ENCODE data around the gene PDGFD. TPM values are rescaled to one million over a fixed set of nuclear protein-coding genes. Genes with fewer than 3 reads are reported as not detected.

The PDGFD gene
- total RNA-seq, 1 experiment from 2014 or later = 1.7 TPM

- no peak overlapping the region for H2BK20ac ChIP-seq (ENCODE audit: low read depth, low read length, poor library complexity, severe bottlenecking)
- no peaks in the 10 kb centered on the region for H3K9me3 Mint-ChIP-seq
- TF ChIP-seq CTCF (conservative IDR thresholded peaks at IDR 0.05) = no peak
Measured at GRCh38 chr11:104067534-104067933, 96.4 kb downstream of the PDGFD start.

More at GRCh38 chr11:104067534-104067933, 96.4 kb downstream of the PDGFD start:
- no peak overlapping the region for H3K27ac Mint-ChIP-seq
- H3K27me3 ChIP-seq (ENCODE audit: insufficient read depth, low read length) = no peaks in the 10 kb centered on the region
- H3K56ac ChIP-seq (ENCODE audit: insufficient read length, low read depth, low read length) = no peak overlapping the region
- H2BK120ac ChIP-seq (ENCODE audit: low read depth, low read length, poor library complexity, severe bottlenecking) = no peak overlapping the region
- H2BK12ac ChIP-seq (ENCODE audit: insufficient read length, low read depth, low read length) = no peak overlapping the region
- H3K23me2 ChIP-seq (ENCODE audit: insufficient read length, low read depth, low read length, poor library complexity, severe bottlenecking) = no peaks in the 10 kb centered on the region
- DNase-seq = no peak
- H3K36me3 Mint-ChIP-seq (ENCODE audit: insufficient read depth in 1 of 3, low read depth in 3 of 3) = peaks cover 0 to 2% (median 0%) of the 10 kb centered on the region in 3 experiments; a peak in 1 of 7 replicates
- H3K9me3 ChIP-seq (ENCODE audit: control insufficient read depth, low read depth, low read length) = no peaks in the 10 kb centered on the region
- no peak overlapping the region for H3K27ac ChIP-seq (ENCODE audit: insufficient read length, low read depth, low read length)
- H2BK5ac ChIP-seq (ENCODE audit: insufficient read length, low read length) = no peak overlapping the region
- no peaks in the 10 kb centered on the region for H3K4me1 ChIP-seq (ENCODE audit: insufficient read depth, low read length)
- no peak overlapping the region for H4K8ac ChIP-seq (replicated peaks; ENCODE audit: insufficient read length, low read depth, low read length)
- no peak overlapping the region for H2BK15ac ChIP-seq (ENCODE audit: low read depth, low read length)
- H3K27me3 Mint-ChIP-seq (ENCODE audit: low read depth) = no peaks in the 10 kb centered on the region
- H3K79me2 ChIP-seq (ENCODE audit: insufficient read depth, low read length) = no peaks in the 10 kb centered on the region
- H3T11ph ChIP-seq (ENCODE audit: low read length) = no peak overlapping the region
- H2AK5ac ChIP-seq (ENCODE audit: insufficient read length, low read length) = no peak overlapping the region
- no peaks in the 10 kb centered on the region for H3K79me1 ChIP-seq (ENCODE audit: insufficient read depth, low read depth, low read length, poor library complexity, severe bottlenecking)
- no peak overlapping the region for H2AFZ ChIP-seq (ENCODE audit: low read length)
- H4K91ac ChIP-seq (ENCODE audit: insufficient read length, low read depth, low read length) = no peak overlapping the region
- H3K4me3 Mint-ChIP-seq = no peak overlapping the region
- H3K14ac ChIP-seq (ENCODE audit: insufficient read depth, low read length) = no peak overlapping the region
- H3K4me2 ChIP-seq (ENCODE audit: insufficient read depth, insufficient read length, low read length) = no peak overlapping the region
- no CpG with 5 or more reads among the region's 1 CpG for WGBS (ENCODE audit: extremely low coverage, insufficient read length, low lambda C conversion rate)
- H3K18ac ChIP-seq (ENCODE audit: insufficient read length, low read depth, low read length) = no peak overlapping the region
- H3K23ac ChIP-seq (ENCODE audit: insufficient read length, low read depth, low read length) = no peak overlapping the region
- H4K5ac ChIP-seq (ENCODE audit: insufficient read length, low read depth, low read length) = no peak overlapping the region
- H3K4me1 Mint-ChIP-seq = no peaks in the 10 kb centered on the region
- no peak overlapping the region for H3K4ac ChIP-seq (ENCODE audit: low read depth, low read length)
- H3K9ac ChIP-seq (ENCODE audit: extremely low read depth, insufficient read length, low read length) = no peak overlapping the region
- no peaks in the 10 kb centered on the region for H4K20me1 ChIP-seq (ENCODE audit: control insufficient read depth, insufficient read depth, insufficient read length)
